Measurements from ENCODE around the gene IQCN.

The IQCN gene

GRCh38 chr19:18304458-18305310, 30.4 kb upstream of the IQCN start:
- DNase-seq = peak; percentile 84
- Histone ChIP-seq H3K4me2 (ENCODE audit: insufficient read depth, low read length) (peak overlapping the region; percentile 69), H3K79me2 (ENCODE audit: insufficient read depth, low read length) (no peaks in the 10 kb centered on the region; the same call in 1 of the 2 replicates), H3K9me3 (ENCODE audit: insufficient read depth, low read length, severe bottlenecking) (no peaks in the 10 kb centered on the region), H3K27ac (ENCODE audit: low read length) (peak overlapping the region; percentile 94), H4K20me1 (ENCODE audit: insufficient read depth, low read length) (peaks cover 13% of the 10 kb centered on the region; the same call in 1 of the 2 replicates), H3K4me3 (ENCODE audit: low read depth in 1 of 2, low read length in 2 of 2) (peak overlapping the region; percentile 14 to 54; a peak in 3 of 4 replicates), H2AFZ (ENCODE audit: low read depth, low read length) (peak overlapping the region; percentile 74), H3K9ac (ENCODE audit: low read depth, low read length) (peak overlapping the region; percentile 64), H3K4me1 (ENCODE audit: insufficient read depth, low read length) (peaks cover 40% of the 10 kb centered on the region), H3K27me3 (ENCODE audit: insufficient read depth, low read length, poor library complexity) (no peaks in the 10 kb centered on the region), H3K36me3 (ENCODE audit: insufficient read depth, low read length) (peaks cover 40% of the 10 kb centered on the region)
- peak; percentile 85 for ATAC-seq (ENCODE audit: insufficient read depth, low read depth)
- TF ChIP-seq EZH2 (IDR thresholded peaks at IDR 0.05; ENCODE audit: borderline replicate concordance, low read depth, low read length, severe bottlenecking) = no peak
- TF ChIP-seq, protein P1, sequence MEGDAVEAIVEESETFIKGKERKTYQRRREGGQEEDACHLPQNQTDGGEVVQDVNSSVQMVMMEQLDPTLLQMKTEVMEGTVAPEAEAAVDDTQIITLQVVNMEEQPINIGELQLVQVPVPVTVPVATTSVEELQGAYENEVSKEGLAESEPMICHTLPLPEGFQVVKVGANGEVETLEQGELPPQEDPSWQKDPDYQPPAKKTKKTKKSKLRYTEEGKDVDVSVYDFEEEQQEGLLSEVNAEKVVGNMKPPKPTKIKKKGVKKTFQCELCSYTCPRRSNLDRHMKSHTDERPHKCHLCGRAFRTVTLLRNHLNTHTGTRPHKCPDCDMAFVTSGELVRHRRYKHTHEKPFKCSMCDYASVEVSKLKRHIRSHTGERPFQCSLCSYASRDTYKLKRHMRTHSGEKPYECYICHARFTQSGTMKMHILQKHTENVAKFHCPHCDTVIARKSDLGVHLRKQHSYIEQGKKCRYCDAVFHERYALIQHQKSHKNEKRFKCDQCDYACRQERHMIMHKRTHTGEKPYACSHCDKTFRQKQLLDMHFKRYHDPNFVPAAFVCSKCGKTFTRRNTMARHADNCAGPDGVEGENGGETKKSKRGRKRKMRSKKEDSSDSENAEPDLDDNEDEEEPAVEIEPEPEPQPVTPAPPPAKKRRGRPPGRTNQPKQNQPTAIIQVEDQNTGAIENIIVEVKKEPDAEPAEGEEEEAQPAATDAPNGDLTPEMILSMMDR (IDR thresholded peaks at IDR 0.05; ENCODE audit: borderline replicate concordance, extremely low read depth, low read length, poor library complexity, severe bottlenecking) = peak; percentile 31

- Histone ChIP-seq H3K36me3 (ENCODE audit: insufficient read depth, low read length) (peaks cover 34% of the 10 kb centered on the region), H3K4me1 (ENCODE audit: insufficient read depth, low read length) (peaks cover 40% of the 10 kb centered on the region), H4K20me1 (ENCODE audit: insufficient read depth, low read length) (0 out of 2 replicates have a peak, but pooled peaks cover 8% of the 10 kb centered on the region), H3K9ac (ENCODE audit: low read depth, low read length) (peak overlapping the region; percentile 64), H3K27me3 (ENCODE audit: insufficient read depth, low read length, poor library complexity) (no peaks in the 10 kb centered on the region), H2AFZ (ENCODE audit: low read depth, low read length) (peak overlapping the region; percentile 74), H3K27ac (ENCODE audit: low read length) (peak overlapping the region; percentile 94), H3K4me2 (ENCODE audit: insufficient read depth, low read length) (peak overlapping the region; percentile 69), H3K9me3 (ENCODE audit: insufficient read depth, low read length, severe bottlenecking) (no peaks in the 10 kb centered on the region), H3K4me3 (ENCODE audit: low read depth in 1 of 2, low read length in 2 of 2) (peak overlapping the region in 1 of 2 experiments; percentile 54; a peak in 2 of 4 replicates), H3K79me2 (ENCODE audit: insufficient read depth, low read length) (no peaks in the 10 kb centered on the region; the same call in 1 of the 2 replicates)
- no peak for DNase-seq
- TF ChIP-seq, protein P1 (IDR thresholded peaks at IDR 0.05; ENCODE audit: borderline replicate concordance, extremely low read depth, low read length, poor library complexity, severe bottlenecking) = no peak
- TF ChIP-seq EZH2 (IDR thresholded peaks at IDR 0.05; ENCODE audit: borderline replicate concordance, low read depth, low read length, severe bottlenecking) = no peak
- peak; percentile 18 for ATAC-seq (ENCODE audit: insufficient read depth, low read depth)
Observed at GRCh38 chr19:18304208-18304457, 29.9 kb upstream of the IQCN start.

DNA sequence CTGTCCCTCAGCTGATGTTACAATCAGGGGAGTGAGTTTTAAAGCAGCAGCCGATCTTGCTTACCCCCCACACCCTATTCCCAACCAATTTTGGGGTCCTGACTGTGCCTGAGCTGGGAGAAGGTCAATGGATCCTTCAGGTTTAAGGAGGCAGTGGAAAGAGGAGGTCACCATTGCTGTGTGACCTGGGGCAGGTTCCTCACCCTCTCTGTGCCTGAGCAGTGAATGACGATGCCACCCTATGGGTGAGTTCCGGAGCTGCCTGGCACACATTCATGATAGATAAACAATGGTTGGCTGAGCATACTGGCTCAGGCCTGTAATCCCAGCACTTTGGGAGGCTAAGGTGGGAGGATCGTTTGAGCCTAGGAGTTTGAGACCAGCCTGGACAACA, 27.5 kb upstream of the IQCN start:
- Histone ChIP-seq H3K4me1 (ENCODE audit: insufficient read depth, low read length) (peaks cover 40% of the 10 kb centered on the region), H3K36me3 (ENCODE audit: insufficient read depth, low read length) (peaks cover 10% of the 10 kb centered on the region), H4K20me1 (ENCODE audit: insufficient read depth, low read length) (no peaks in the 10 kb centered on the region), H3K4me3 (ENCODE audit: low read depth in 1 of 2, low read length in 2 of 2) (no peak overlapping the region), H3K27ac (ENCODE audit: low read length) (no peak overlapping the region), H2AFZ (ENCODE audit: low read depth, low read length) (no peak overlapping the region), H3K4me2 (ENCODE audit: insufficient read depth, low read length) (no peak overlapping the region), H3K79me2 (ENCODE audit: insufficient read depth, low read length) (no peaks in the 10 kb centered on the region; the same call in 1 of the 2 replicates), H3K27me3 (ENCODE audit: insufficient read depth, low read length, poor library complexity) (no peaks in the 10 kb centered on the region), H3K9me3 (ENCODE audit: insufficient read depth, low read length, severe bottlenecking) (no peaks in the 10 kb centered on the region), H3K9ac (ENCODE audit: low read depth, low read length) (no peak overlapping the region)
- no peak for ATAC-seq (ENCODE audit: insufficient read depth, low read depth)
- TF ChIP-seq, protein P1 (IDR thresholded peaks at IDR 0.05; ENCODE audit: borderline replicate concordance, extremely low read depth, low read length, poor library complexity, severe bottlenecking) = no peak
- no peak for DNase-seq

Measured in DND-41 (cell line).